Measurements from ENCODE around the gene MRPS31. TPM values are rescaled to one million over a fixed set of nuclear protein-coding genes. Genes with fewer than 3 reads are reported as not detected.

MRPS31 gene
- polyA plus RNA-seq (2011; rRNA removed) (7.6 and 13.8 TPM in 2 replicates), polyA minus RNA-seq (2011; rRNA and poly(A)+ RNA removed) (3.8 and 4.5 TPM in 2 replicates)

- DNase-seq (ENCODE audit: low read depth): peak; percentile 47
- Histone ChIP-seq H3K27me3 (ENCODE audit: control insufficient read depth, insufficient read depth, low read length) (no peaks in the 10 kb centered on the region), H3K36me3 (ENCODE audit: control insufficient read depth, insufficient read depth, low read length) (no peaks in the 10 kb centered on the region), H3K4me3 (ENCODE audit: low read depth, low read length) (peak within 1 kb of the TSS; percentile 54)
- TF ChIP-seq CTCF (IDR thresholded peaks at IDR 0.05; ENCODE audit: insufficient read depth, low read depth, low read length): no peak
- CTCF ChIA-PET: no interaction called here
- POLR2A ChIA-PET: no interaction called here
These were observed at the start of gene MRPS31 for GRCh38 chr13:40770934-40771618. Gene MRPS31 (minus strand): TSS chr13:40771190. CDS start chr13:40771136, 54 bp downstream.

- no peaks in the 10 kb centered on the region for H3K27me3 ChIP-seq (ENCODE audit: control insufficient read depth, insufficient read depth, low read length)
- POLR2A ChIA-PET: no interaction called here
- no peak for TF ChIP-seq CTCF (IDR thresholded peaks at IDR 0.05; ENCODE audit: insufficient read depth, low read depth, low read length)
- CTCF ChIA-PET: interaction anchor here (0.7 to 1.3 kb wide), 2 partner anchors 22 to 42 kb away, joined by 3 to 4 read pairs; no protein-coding TSS in a partner anchor
- DNase-seq (ENCODE audit: low read depth): no peak
- H3K4me3 ChIP-seq (ENCODE audit: low read depth, low read length): no peak overlapping the region
- no peaks in the 10 kb centered on the region for H3K36me3 ChIP-seq (ENCODE audit: control insufficient read depth, insufficient read depth, low read length)
These were observed 48.9 kb upstream of the MRPS31 start for GRCh38 chr13:40819797-40820315.

- POLR2A ChIA-PET: no interaction called here
- H3K27me3 ChIP-seq (ENCODE audit: control insufficient read depth, insufficient read depth, low read length): no peaks in the 10 kb centered on the region
- CTCF ChIA-PET: interaction anchor here (1.3 kb wide), 1 partner anchor 41 kb away, joined by 3 read pairs; no protein-coding TSS in a partner anchor
- DNase-seq (ENCODE audit: low read depth): no peak
- TF ChIP-seq CTCF (IDR thresholded peaks at IDR 0.05; ENCODE audit: insufficient read depth, low read depth, low read length): no peak
- no peaks in the 10 kb centered on the region; the same call in 1 of the 2 replicates for H3K36me3 ChIP-seq (ENCODE audit: control insufficient read depth, insufficient read depth, low read length)
- no peak overlapping the region for H3K4me3 ChIP-seq (ENCODE audit: low read depth, low read length)
These were observed 47.9 kb upstream of the MRPS31 start for GRCh38 chr13:40818926-40819325.

GRCh38 chr13:40814803-40815202, 43.8 kb upstream of the MRPS31 start:
- Histone ChIP-seq H3K27me3 (ENCODE audit: control insufficient read depth, insufficient read depth, low read length) (no peaks in the 10 kb centered on the region), H3K36me3 (ENCODE audit: control insufficient read depth, insufficient read depth, low read length) (peaks cover 4% of the 10 kb centered on the region), H3K4me3 (ENCODE audit: low read depth, low read length) (no peak overlapping the region)
- CTCF ChIA-PET: interaction anchor here (0.7 to 2.3 kb wide), 7 partner anchors 16 to 146 kb away, joined by 3 to 8 read pairs (median 3); no protein-coding TSS in a partner anchor
- DNase-seq (ENCODE audit: low read depth): no peak
- POLR2A ChIA-PET: no interaction called here
- no peak for TF ChIP-seq CTCF (IDR thresholded peaks at IDR 0.05; ENCODE audit: insufficient read depth, low read depth, low read length)

- CTCF ChIA-PET: interaction anchor here (0.9 to 2.3 kb wide), 5 partner anchors 16 to 41 kb away, joined by 3 to 8 read pairs (median 3); no protein-coding TSS in a partner anchor
- peaks cover 4% of the 10 kb centered on the region for H3K36me3 ChIP-seq (ENCODE audit: control insufficient read depth, insufficient read depth, low read length)
- H3K4me3 ChIP-seq (ENCODE audit: low read depth, low read length): no peak overlapping the region
- no peaks in the 10 kb centered on the region for H3K27me3 ChIP-seq (ENCODE audit: control insufficient read depth, insufficient read depth, low read length)
- DNase-seq (ENCODE audit: low read depth): no peak
- POLR2A ChIA-PET: no interaction called here
- peak; percentile 54 for TF ChIP-seq CTCF (IDR thresholded peaks at IDR 0.05; ENCODE audit: insufficient read depth, low read depth, low read length)
These were observed 42.9 kb upstream of the MRPS31 start for GRCh38 chr13:40813667-40814454.
